Right lobe of liver (tissue), 4 donors: ENCODE results near the gene RTL3.

Experiments used
- POLR2A ChIP-seq: fragments of 450-650 bp; IDR thresholded peaks from one replicate; pipeline ENCODE4 v1.6.1; 2017; ENCODE audit warnings: antibody characterized with exemption, mild to moderate bottlenecking
- TF ChIP-seq, protein P1 (sequence below), 4 donors: fragments of 200-600 bp in 3 of 4; fragments of 450-650 bp in 1 of 4; IDR thresholded peaks; one replicate each; pipeline versions ENCODE4 v1.5.1 to v1.8.0; 2016 to 2022; ENCODE audit warnings: antibody characterized with exemption in 4 of 4, mild to moderate bottlenecking in 2 of 4
- donor health status: DM: no; HTN: no; CAD: no.
- donor health status: DM: no; HTN: no; CAD: no.
- donor health status: DM: no; HTN: yes; CAD: no.

GRCh38 chrX:78661836-78662235, 2.7 kb upstream of the RTL3 start:
- TF ChIP-seq, protein P1, sequence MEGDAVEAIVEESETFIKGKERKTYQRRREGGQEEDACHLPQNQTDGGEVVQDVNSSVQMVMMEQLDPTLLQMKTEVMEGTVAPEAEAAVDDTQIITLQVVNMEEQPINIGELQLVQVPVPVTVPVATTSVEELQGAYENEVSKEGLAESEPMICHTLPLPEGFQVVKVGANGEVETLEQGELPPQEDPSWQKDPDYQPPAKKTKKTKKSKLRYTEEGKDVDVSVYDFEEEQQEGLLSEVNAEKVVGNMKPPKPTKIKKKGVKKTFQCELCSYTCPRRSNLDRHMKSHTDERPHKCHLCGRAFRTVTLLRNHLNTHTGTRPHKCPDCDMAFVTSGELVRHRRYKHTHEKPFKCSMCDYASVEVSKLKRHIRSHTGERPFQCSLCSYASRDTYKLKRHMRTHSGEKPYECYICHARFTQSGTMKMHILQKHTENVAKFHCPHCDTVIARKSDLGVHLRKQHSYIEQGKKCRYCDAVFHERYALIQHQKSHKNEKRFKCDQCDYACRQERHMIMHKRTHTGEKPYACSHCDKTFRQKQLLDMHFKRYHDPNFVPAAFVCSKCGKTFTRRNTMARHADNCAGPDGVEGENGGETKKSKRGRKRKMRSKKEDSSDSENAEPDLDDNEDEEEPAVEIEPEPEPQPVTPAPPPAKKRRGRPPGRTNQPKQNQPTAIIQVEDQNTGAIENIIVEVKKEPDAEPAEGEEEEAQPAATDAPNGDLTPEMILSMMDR (IDR thresholded peaks at IDR 0.05), result no peak
- no peak for TF ChIP-seq POLR2A
